Measurements from ENCODE around the gene IQGAP1.

Gene IQGAP1

DNA sequence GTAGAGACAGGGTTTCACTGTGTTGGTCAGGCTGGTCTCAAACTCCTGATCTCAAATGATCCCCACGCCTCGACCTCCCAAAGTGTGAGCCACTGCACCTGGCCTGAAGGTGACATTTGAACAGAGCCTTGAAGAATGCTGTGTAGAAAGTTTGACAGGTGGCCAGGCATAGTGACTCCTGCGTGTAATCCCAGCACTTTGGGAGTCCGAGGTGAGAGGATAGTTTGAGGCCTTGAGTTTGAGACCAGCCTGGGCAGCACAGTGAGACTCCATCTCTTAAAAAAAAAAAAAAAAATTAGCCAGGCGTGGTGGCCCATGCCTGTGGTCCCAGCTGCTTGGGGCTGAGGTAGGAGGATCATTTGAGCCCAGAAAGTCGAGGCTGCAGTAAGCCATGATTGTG is 1.5 kb downstream of the IQGAP1 start:
- Histone ChIP-seq H3K36me3 (replicated peaks) (peaks cover 19% of the 10 kb centered on the region), H3K27me3 (replicated peaks) (no peaks in the 10 kb centered on the region), H3K4me3 (ENCODE audit: low read depth, low read length) (peak overlapping the region; percentile 94), H3K27ac (no peak overlapping the region)
- no peak for DNase-seq
- TF ChIP-seq, protein P1, sequence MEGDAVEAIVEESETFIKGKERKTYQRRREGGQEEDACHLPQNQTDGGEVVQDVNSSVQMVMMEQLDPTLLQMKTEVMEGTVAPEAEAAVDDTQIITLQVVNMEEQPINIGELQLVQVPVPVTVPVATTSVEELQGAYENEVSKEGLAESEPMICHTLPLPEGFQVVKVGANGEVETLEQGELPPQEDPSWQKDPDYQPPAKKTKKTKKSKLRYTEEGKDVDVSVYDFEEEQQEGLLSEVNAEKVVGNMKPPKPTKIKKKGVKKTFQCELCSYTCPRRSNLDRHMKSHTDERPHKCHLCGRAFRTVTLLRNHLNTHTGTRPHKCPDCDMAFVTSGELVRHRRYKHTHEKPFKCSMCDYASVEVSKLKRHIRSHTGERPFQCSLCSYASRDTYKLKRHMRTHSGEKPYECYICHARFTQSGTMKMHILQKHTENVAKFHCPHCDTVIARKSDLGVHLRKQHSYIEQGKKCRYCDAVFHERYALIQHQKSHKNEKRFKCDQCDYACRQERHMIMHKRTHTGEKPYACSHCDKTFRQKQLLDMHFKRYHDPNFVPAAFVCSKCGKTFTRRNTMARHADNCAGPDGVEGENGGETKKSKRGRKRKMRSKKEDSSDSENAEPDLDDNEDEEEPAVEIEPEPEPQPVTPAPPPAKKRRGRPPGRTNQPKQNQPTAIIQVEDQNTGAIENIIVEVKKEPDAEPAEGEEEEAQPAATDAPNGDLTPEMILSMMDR (IDR thresholded peaks at IDR 0.05; ENCODE audit: low read depth, low read length, missing control alignments) = no peak
- in situ Hi-C loops (cut with HindIII; ENCODE audit: low pct_ligation_motif_present, low sequenced_read_pairs) = no loop called here

DNA sequence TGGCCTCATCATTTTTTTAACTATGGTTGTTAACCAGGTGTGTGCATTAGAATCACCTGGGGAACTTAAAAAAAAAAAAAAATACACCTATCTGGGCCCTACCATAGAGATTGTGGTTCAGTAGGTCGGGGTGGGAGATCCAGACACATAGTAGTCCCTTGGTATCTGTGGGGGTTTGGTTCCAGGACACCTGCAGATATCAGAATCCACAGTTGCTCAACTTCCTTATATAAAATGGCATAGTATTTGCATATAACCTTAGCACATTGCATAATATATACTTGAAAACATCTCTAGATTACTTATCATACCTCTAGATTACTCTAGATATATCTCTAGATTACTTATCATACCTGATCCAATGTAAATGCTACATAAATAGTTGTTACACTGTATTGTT is 5.0 kb downstream of the IQGAP1 start:
- TF ChIP-seq, protein P1 (IDR thresholded peaks at IDR 0.05; ENCODE audit: low read depth, low read length, missing control alignments) = no peak
- peaks cover 32% of the 10 kb centered on the region for H3K36me3 ChIP-seq (replicated peaks)
- no peaks in the 10 kb centered on the region for H3K27me3 ChIP-seq (replicated peaks)
- H3K27ac ChIP-seq = no peak overlapping the region
- no peak for DNase-seq
- in situ Hi-C loops (cut with HindIII; ENCODE audit: low pct_ligation_motif_present, low sequenced_read_pairs) = no loop called here
- H3K4me3 ChIP-seq (ENCODE audit: low read depth, low read length) = no peak overlapping the region

DNA sequence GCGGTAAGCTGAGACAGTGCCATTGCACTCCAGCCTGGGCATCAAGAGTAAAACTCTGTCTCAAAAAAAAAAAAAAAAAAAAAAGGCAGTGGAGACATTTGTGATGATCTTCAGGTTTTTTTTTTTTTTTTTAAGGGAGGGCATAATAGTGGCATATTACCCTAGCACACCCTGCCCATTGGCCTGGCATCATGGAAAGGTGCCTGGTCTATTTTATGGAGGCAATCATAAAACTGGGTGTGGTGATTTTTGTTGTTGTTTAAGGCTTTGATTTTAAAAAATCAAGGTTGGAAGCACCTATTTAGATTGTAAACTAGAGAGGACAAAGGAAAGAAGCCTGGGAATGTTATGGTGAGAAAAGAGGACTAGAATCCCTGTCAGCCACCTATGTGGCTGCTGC is 6.0 kb downstream of the IQGAP1 start:
- peaks cover 32% of the 10 kb centered on the region for H3K36me3 ChIP-seq (replicated peaks)
- DNase-seq = no peak
- H3K4me3 ChIP-seq (ENCODE audit: low read depth, low read length) = no peak overlapping the region
- TF ChIP-seq, protein P1 (IDR thresholded peaks at IDR 0.05; ENCODE audit: low read depth, low read length, missing control alignments) = no peak
- H3K27me3 ChIP-seq (replicated peaks) = no peaks in the 10 kb centered on the region
- no peak overlapping the region for H3K27ac ChIP-seq
- in situ Hi-C loops (cut with HindIII; ENCODE audit: low pct_ligation_motif_present, low sequenced_read_pairs) = no loop called here

DNA sequence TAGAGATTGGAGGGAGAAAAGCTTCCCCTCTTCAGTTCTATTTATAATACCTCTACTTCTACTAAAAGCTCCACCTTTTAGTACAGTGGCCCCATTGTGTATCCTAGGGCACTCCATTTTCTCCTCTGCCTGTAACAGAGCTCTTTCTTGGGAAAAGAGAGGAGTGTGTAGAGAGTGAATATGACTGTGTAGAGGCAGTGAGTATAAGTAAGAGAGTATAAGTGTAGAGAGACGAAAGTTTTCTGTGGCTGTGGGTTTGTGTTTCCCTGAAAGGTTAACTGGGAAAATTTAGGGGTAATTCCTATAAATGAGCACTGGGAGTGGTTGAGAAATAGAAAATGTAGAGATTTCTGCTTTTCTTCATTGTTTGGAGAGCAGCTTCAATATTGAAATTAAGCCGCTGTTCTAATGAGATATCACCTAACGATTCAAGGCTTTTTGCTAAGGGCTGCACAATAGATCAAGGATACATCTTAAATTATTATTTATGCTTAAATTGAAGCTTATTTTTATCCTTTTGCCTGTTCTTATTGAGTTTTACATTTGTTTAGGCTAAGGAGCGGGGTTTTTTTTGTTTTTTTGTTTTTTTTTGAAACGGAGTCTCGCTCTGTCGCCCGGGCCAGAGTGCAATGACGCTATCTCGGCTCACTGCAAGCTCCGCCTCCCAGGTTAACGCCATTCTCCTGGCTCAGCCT is 6.9 kb downstream of the IQGAP1 start:
- in situ Hi-C loops (cut with HindIII; ENCODE audit: low pct_ligation_motif_present, low sequenced_read_pairs) = no loop called here
- H3K27ac ChIP-seq = no peak overlapping the region
- H3K27me3 ChIP-seq (replicated peaks) = no peaks in the 10 kb centered on the region
- DNase-seq = no peak
- peaks cover 32% of the 10 kb centered on the region for H3K36me3 ChIP-seq (replicated peaks)
- H3K4me3 ChIP-seq (ENCODE audit: low read depth, low read length) = no peak overlapping the region
- TF ChIP-seq, protein P1 (IDR thresholded peaks at IDR 0.05; ENCODE audit: low read depth, low read length, missing control alignments) = no peak

DNA sequence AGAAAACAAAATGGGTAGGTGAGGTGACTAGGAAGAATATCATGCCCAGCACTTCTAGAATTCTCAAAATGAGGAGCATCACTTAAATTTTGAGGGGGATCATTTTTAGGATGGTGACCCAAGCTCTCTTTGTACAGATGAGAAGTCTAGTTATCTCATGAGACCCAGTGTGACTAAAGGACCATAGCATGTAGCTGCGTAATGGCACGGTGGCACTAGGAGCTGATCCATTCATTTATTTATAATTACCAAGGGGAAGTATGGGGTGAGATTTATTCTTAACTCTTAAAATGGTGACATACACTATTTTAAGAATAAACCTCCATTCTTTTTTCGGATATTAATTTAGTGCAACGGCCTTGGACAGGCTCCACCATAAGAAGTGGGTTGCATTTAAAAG is 8.3 kb downstream of the IQGAP1 start:
- Histone ChIP-seq H3K4me3 (ENCODE audit: low read depth, low read length) (no peak overlapping the region), H3K36me3 (replicated peaks) (peaks cover 24% of the 10 kb centered on the region), H3K27me3 (replicated peaks) (no peaks in the 10 kb centered on the region), H3K27ac (no peak overlapping the region)
- in situ Hi-C loops (cut with HindIII; ENCODE audit: low pct_ligation_motif_present, low sequenced_read_pairs) = no loop called here
- no peak for DNase-seq
- TF ChIP-seq, protein P1 (IDR thresholded peaks at IDR 0.05; ENCODE audit: low read depth, low read length, missing control alignments) = no peak

Measured in brain microvascular endothelial cell (primary cell).